OCI-LY7 (cell line): ENCODE measurements around the gene ATG12.
"Not testable (repeated sequence)": the region's sequence is repeated elsewhere in the genome, so short reads cannot be mapped to it uniquely, and the experiment has no call there.

ENCODE experiments used
- CTCF ChIP-seq: fragments of 200-600 bp; sonication (generic); conservative IDR thresholded peaks from 2 replicates; pipeline ENCODE4 v1.5.1; 2014; ENCODE audit warnings: mild to moderate bottlenecking, antibody characterized with exemption, low read length, moderate library complexity, mixed read lengths
- EZH2phosphoT487 ChIP-seq: fragments of 200-600 bp; sonication (generic); IDR thresholded peaks from 2 replicates; pipeline ENCODE4 v1.6.1; 2018; ENCODE audit warnings: low read depth, borderline replicate concordance, mild to moderate bottlenecking, mixed run types, antibody characterized with exemption, low read length, moderate library complexity, mixed read lengths

GRCh38 chr5:115882434-115882833, 41.1 kb upstream of the ATG12 start:
- TF ChIP-seq CTCF, EZH2phosphoT487: not testable (repeated sequence)
